ENCODE measurements around the gene SETD7.

Gene SETD7

DNA sequence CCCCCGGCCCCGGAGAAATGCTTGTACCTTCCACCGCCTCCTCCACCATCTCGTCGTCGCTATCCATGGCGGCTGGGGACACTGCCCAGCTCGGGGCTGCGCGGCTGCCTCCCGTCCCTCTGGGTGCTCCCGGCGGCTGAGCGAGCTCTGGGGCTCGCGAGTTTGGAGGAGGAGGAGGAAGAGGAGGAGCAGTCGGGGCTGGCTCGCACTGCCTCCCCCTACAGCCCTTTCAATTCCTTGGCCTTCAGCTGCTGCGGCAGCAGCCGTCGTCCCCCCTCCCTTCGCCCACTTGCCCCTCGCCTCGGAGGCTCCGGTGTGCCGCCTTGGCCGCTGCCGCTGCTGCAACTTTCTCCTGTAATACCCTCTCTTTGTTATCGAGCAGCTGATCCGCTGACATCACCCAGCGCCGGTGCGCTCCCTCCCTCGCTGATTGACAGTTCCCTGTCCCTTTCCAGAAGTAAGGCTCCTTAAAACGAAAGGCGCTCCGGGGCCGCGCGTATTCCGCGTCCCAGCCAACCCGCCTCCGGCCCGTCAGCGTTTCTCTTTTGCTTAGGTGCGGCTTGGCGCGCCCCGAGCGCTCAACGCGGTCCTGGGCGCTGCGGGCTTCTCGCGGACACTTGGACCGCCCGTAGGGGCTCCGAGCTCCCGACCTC lies at the start of gene SETD7:
TSS of gene SETD7 (minus strand) at position 149 of the 653 bp plus-strand sequence. CDS start at position 67, 82 bp downstream.
- H3K27ac ChIP-seq = peak within 1 kb of the TSS; percentile 99
- TF ChIP-seq, protein P1, sequence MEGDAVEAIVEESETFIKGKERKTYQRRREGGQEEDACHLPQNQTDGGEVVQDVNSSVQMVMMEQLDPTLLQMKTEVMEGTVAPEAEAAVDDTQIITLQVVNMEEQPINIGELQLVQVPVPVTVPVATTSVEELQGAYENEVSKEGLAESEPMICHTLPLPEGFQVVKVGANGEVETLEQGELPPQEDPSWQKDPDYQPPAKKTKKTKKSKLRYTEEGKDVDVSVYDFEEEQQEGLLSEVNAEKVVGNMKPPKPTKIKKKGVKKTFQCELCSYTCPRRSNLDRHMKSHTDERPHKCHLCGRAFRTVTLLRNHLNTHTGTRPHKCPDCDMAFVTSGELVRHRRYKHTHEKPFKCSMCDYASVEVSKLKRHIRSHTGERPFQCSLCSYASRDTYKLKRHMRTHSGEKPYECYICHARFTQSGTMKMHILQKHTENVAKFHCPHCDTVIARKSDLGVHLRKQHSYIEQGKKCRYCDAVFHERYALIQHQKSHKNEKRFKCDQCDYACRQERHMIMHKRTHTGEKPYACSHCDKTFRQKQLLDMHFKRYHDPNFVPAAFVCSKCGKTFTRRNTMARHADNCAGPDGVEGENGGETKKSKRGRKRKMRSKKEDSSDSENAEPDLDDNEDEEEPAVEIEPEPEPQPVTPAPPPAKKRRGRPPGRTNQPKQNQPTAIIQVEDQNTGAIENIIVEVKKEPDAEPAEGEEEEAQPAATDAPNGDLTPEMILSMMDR (conservative IDR thresholded peaks at IDR 0.05) = no peak
- peak; percentile 77 for TF ChIP-seq ZFX (IDR thresholded peaks at IDR 0.05)

DNA sequence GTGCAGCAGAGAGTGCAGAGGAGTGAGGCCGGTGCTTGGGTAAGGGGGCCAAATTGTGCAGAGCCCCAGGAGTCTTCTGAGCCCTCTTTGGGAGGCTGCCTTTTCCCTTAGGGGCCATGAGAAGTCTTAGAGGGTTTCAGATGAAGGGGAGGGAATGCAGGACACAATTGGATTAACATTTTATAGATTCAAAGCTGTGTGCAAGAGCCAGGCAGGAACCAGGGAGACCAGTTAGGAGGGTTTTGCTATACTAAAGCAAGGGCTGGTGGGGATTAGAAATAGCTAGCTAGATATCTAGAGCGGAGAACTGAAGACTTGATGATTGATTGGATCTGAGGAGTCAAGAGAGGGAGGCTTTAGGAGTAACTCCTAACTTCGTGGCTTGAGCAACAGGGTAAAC lies 49.5 kb upstream of the SETD7 start:
- no peak overlapping the region for H3K27ac ChIP-seq
- TF ChIP-seq, protein P1 (conservative IDR thresholded peaks at IDR 0.05) = no peak
- no peak for TF ChIP-seq ZFX (IDR thresholded peaks at IDR 0.05)

DNA sequence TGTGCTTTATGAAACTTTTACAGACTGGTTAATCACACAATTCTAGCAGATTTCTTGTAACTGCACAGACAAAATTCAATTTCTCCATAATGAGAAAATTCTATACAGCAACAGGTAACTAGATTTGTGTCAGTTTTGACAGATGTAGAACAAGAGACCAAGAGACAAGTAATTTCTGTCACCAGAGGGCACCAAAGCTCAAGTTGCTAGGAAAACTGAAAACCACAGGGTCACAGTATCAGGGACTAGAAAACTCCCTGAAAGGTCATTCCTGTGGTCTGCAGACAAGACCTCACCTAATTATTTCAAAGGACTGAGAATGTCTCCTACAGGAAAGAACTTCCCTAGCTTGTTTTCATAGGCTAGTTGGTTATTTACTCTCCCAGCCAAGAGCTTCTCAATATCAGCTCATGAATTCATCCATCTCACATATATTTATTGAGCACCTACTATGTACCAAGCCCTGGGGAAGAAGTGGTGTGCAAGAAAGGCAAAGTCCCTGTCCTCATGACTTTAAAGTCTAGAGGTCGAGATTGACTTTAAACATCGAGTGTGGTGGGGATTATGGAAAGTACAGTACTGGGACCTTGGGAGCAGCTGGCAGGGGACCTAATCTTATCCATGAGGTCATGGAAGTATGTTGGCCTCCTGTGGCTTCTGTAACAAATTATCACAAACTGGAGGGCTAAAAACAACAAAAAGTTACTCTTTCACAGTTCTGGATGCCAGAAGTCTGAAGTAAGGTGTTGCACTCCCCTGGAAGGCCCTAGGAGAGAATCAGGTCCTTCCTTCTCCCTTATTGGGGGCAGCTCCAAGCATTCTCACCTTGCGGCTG lies 47.8 kb upstream of the SETD7 start:
- TF ChIP-seq ZFX (IDR thresholded peaks at IDR 0.05) = no peak
- TF ChIP-seq, protein P1 (conservative IDR thresholded peaks at IDR 0.05) = peak; percentile 76
- H3K27ac ChIP-seq = no peak overlapping the region

DNA sequence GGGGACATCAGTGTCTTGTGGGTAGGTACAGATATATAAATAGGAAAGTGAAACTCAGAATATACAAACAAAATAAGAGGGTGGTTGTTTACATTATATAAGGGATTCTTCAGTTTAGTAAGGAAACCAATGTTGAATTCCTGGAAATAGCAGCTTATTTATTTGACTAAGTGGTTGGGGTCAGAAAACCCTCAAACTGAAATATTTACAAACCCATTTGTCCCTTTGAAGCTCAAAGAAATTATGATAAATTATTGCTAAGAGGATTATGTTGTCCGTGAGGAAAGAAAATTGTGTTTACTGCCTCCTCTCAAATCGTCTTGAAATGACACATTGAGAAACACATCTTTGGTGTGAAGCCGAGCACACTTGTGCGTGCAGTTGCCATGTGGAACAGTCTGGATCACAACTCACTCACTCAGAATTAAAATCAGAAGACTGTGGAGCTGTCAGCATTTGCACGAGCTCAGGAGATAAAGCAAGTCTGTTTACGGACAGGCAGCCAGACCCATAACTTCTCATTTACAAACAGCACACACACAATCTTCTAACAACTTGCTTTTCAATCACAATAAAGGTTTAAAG lies 46.8 kb upstream of the SETD7 start:
- no peak overlapping the region for H3K27ac ChIP-seq
- TF ChIP-seq ZFX (IDR thresholded peaks at IDR 0.05) = no peak

DNA sequence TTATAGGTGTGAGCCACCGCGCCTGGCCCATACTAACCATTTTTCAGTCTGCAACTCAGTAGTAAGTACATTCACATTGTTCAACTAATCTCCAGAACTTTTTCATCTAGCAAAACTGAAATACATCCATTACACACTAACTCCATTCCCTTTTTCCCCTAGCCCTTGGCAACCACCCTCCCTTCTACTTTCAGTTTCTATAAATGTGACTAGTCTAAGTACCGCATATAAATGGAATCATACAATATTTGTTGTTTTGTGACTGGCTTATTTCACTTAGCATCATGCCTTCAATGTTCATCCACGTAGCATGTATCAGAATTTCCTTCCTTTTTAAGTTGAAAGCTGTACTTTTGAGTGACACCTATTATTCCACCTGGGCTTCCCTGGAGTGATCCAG lies 44.6 kb upstream of the SETD7 start:
- no peak overlapping the region for H3K27ac ChIP-seq
- no peak for TF ChIP-seq ZFX (IDR thresholded peaks at IDR 0.05)
- TF ChIP-seq, protein P1 (conservative IDR thresholded peaks at IDR 0.05) = no peak

DNA sequence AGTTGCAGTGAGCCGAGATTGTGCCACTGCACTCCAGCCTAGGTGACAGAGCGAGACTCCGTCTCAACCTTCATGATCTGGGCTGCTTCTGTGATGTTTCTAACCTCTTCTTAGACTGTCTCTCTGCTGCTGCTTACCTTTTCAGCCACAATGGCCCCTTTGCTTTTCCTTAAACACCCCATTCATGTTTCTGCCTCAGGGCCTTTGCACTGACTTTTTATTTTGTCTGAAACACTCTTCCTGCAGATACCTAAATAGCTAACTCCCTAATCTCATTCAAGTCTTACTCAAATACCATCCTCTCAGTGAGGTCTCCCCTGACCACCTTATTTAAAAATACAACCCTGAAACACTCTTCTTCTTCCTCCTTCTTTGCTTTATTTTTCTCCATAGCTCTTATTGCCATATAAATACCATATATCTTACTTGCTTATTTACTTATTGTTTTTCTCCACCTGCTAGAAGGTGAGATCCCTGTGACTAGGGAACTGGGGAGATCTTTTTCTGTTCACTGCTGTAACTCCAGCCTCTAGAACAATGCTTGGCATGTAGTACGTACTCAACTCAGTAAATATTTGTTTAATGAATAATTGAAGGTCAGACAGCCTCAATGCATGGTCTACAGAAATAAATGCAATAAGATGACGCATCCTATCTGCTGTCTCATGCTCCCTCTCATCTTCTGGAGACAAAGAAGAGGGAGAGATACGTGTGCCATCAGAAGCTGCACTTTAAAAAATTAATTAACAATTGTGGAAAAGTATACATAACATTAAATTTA lies 43.8 kb upstream of the SETD7 start:
- TF ChIP-seq, protein P1 (conservative IDR thresholded peaks at IDR 0.05) = no peak
- TF ChIP-seq ZFX (IDR thresholded peaks at IDR 0.05) = no peak

DNA sequence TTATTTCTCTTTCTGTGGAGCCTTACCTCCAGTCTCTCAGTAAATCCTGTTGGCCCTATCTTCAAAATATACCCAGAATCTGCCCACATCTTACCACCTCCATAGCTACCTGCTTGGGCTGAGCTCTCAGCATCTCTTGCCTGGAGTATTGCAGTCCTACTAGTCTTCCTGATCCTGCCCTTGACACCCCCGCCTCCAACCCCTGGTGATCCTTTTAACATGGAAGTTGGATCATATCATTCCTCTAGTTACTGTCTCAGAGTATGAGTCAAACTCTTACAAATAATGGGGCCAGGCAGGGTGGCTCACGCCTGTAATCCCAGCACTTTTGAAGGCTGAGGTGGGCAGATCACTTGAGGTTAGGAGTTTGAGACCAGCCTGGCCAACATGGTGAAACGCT lies 43.1 kb upstream of the SETD7 start:
- no peak overlapping the region for H3K27ac ChIP-seq
- TF ChIP-seq, protein P1 (conservative IDR thresholded peaks at IDR 0.05) = no peak
- TF ChIP-seq ZFX (IDR thresholded peaks at IDR 0.05) = no peak

More for the DNA sequence above, 43.8 kb upstream of the SETD7 start:
- H3K27ac ChIP-seq = no peak overlapping the region

Measured in C4-2B (cell line).